Measurements from ENCODE around the gene DBNDD2.

Gene DBNDD2

GRCh38 chr20:45362804-45363610 is 45.1 kb upstream of the DBNDD2 start, which contains the start of gene SYS1:
SYS1 (plus strand) TSS chr20:45363156; CDS start chr20:45363532, 376 bp downstream.
- Histone ChIP-seq H3K27me3 (ENCODE audit: insufficient read depth, poor library complexity, severe bottlenecking) (no peaks in the 10 kb centered on the region), H3K36me3 (ENCODE audit: low read depth) (peaks cover 27% of the 10 kb centered on the region), H3K4me1 (ENCODE audit: insufficient read depth, poor library complexity, severe bottlenecking) (peaks cover 39% of the 10 kb centered on the region), H3K4me3 (ENCODE audit: severe bottlenecking) (peak within 1 kb of the TSS; percentile 62), H3K27ac (ENCODE audit: poor library complexity, severe bottlenecking) (peak within 1 kb of the TSS; percentile 91), H3K9me3 (ENCODE audit: severe bottlenecking) (no peaks in the 10 kb centered on the region)
- DNase-seq (ENCODE audit: low spot score) (peak; percentile 100), ATAC-seq (ENCODE audit: low read depth) (peak; percentile 75)
- peak; percentile 100 for TF ChIP-seq CTCF (IDR thresholded peaks at IDR 0.05; ENCODE audit: poor library complexity, severe bottlenecking)

- Histone ChIP-seq H3K9me3 (ENCODE audit: severe bottlenecking) (no peaks in the 10 kb centered on the region), H3K4me3 (ENCODE audit: severe bottlenecking) (peak overlapping the region; percentile 62), H3K36me3 (ENCODE audit: low read depth) (peaks cover 33% of the 10 kb centered on the region), H3K4me1 (ENCODE audit: insufficient read depth, poor library complexity, severe bottlenecking) (peaks cover 30% of the 10 kb centered on the region), H3K27me3 (ENCODE audit: insufficient read depth, poor library complexity, severe bottlenecking) (no peaks in the 10 kb centered on the region), H3K27ac (ENCODE audit: poor library complexity, severe bottlenecking) (peak overlapping the region; percentile 91)
- no peak for TF ChIP-seq CTCF (IDR thresholded peaks at IDR 0.05; ENCODE audit: poor library complexity, severe bottlenecking)
- ATAC-seq (ENCODE audit: low read depth): no peak
- DNase-seq (ENCODE audit: low spot score): peak; percentile 36
These were observed 44.2 kb upstream of the DBNDD2 start for GRCh38 chr20:45363611-45364492.

GRCh38 chr20:45365444-45365970 is 42.6 kb upstream of the DBNDD2 start:
- no peak overlapping the region for H3K4me3 ChIP-seq (ENCODE audit: severe bottlenecking)
- peaks cover 37% of the 10 kb centered on the region for H3K36me3 ChIP-seq (ENCODE audit: low read depth)
- no peaks in the 10 kb centered on the region for H3K27me3 ChIP-seq (ENCODE audit: insufficient read depth, poor library complexity, severe bottlenecking)
- peaks cover 14% of the 10 kb centered on the region for H3K4me1 ChIP-seq (ENCODE audit: insufficient read depth, poor library complexity, severe bottlenecking)
- H3K27ac ChIP-seq (ENCODE audit: poor library complexity, severe bottlenecking): no peak overlapping the region
- TF ChIP-seq CTCF (IDR thresholded peaks at IDR 0.05; ENCODE audit: poor library complexity, severe bottlenecking): no peak
- H3K9me3 ChIP-seq (ENCODE audit: severe bottlenecking): no peaks in the 10 kb centered on the region
- DNase-seq (ENCODE audit: low spot score) (peak; percentile 47), ATAC-seq (ENCODE audit: low read depth) (no peak)

GRCh38 chr20:45366192-45366591 is 41.9 kb upstream of the DBNDD2 start:
- no peak overlapping the region for H3K27ac ChIP-seq (ENCODE audit: poor library complexity, severe bottlenecking)
- DNase-seq (ENCODE audit: low spot score): no peak
- H3K9me3 ChIP-seq (ENCODE audit: severe bottlenecking): no peaks in the 10 kb centered on the region

More at GRCh38 chr20:45366192-45366591, 41.9 kb upstream of the DBNDD2 start:
- ATAC-seq (ENCODE audit: low read depth): no peak
- Histone ChIP-seq H3K36me3 (ENCODE audit: low read depth) (peaks cover 37% of the 10 kb centered on the region), H3K4me3 (ENCODE audit: severe bottlenecking) (no peak overlapping the region), H3K27me3 (ENCODE audit: insufficient read depth, poor library complexity, severe bottlenecking) (no peaks in the 10 kb centered on the region), H3K4me1 (ENCODE audit: insufficient read depth, poor library complexity, severe bottlenecking) (peaks cover 9% of the 10 kb centered on the region)
- no peak for TF ChIP-seq CTCF (IDR thresholded peaks at IDR 0.05; ENCODE audit: poor library complexity, severe bottlenecking)

Measured in RWPE2 (cell line).